HG02943 (cell line): ENCODE measurements around the gene PSEN1.

Experiments
- ATAC-seq: cut with Tn5 transposase; IDR thresholded peaks from one replicate; pipeline ENCODE4 v1.9.1; 2021; ENCODE audit warnings: mild to moderate bottlenecking, low read depth, moderate library complexity; ENCODE audit not compliant: unreplicated experiment

The PSEN1 gene

DNA sequence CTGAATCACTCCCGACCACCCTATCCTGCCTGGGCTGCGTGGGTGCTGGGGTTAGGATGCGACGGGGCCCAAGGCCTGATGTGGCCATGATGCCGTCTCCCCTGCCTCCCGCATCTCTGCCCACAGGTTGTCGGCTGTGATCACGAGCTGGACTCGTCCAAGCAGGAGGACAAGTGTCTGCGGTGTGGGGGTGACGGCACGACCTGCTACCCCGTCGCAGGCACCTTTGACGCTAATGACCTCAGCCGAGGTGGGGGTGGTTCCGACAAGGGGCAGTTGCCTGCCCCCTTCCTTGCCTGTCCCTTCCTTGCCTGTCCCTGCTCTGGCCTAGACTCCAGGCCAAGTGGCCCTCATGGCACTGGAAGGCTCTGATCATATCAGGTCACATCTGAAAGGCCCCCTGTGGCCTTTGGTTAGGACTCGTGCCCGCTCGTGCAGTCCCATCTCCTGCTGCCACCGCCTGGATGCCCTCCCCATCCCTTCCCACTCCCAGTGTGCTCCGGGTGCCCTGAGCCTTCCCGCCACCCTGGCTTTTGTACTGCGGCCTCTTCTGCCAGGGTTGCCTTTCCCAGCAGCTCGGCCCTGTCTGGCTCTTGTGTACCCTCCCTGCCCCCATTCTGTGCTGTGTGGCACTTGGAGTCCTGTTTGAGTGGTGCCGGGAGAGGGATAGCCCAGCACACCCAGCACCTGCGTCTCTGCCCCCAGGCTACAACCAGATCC is 114.6 kb downstream of the PSEN1 start:
- ATAC-seq, result no peak

DNA sequence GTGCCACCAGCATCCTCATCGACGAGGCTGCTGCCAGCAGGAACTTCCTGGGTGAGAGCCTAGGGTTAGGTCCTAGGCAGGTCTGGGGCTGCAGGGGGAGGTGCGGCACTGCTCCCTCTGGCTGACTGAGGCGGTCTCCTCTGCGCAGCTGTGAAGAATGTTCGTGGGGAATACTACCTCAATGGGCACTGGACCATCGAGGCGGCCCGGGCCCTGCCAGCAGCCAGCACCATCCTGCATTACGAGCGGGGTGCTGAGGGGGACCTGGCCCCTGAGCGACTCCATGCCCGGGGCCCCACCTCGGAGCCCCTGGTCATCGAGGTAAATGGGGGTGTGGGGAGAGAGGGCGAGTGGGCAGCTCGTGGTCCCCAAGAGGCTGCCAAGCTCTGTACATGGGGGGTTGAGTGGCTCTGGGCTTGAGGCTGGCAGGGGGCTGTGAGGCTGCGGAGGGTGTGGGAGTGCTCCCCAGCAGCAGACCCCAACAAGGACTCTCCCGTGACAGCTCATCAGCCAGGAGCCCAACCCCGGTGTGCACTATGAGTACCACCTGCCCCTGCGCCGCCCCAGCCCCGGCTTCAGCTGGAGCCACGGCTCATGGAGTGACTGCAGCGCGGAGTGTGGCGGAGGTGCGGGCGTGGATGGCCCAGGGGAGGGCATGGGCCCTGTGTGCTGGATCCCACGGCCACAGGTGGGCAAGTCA is 115.4 kb downstream of the PSEN1 start:
- ATAC-seq, result no peak

DNA sequence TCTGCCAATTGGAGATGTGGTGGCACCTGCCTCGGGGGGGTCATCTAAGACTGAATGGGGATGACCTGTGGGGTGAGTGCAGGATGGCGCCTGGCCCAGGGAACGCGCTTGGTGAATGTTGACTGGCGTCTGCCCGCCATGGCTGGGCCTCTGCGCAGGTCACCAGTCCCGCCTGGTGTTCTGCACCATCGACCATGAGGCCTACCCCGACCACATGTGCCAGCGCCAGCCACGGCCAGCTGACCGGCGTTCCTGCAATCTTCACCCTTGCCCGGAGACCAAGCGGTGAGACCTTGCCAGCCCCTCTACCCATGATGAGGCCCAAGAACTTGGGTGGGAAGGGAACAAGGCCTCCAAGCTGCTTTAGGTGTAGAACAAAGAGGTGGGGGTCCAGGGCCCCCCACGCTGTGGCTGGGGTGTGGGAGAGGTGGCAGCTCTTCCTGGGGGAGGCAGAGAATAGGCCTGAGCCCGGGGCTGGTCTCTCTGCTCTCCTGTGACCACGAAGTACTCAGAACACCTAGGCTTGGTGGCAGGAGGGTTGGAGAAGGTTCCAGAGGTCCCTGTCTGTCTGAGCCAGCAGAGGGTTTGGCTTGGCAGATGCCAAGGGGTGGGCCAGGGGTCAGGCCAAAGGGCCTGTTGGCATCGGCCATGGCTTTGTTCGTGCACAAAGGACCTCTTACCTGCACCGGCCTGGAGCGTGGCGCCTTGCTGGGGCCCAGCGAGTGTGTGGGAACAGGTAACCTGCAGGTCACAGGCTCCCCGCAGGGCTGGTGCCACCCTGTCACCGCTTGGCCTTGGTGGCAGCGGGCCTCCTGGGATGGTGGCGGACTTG is 116.4 kb downstream of the PSEN1 start:
- no peak for ATAC-seq

DNA sequence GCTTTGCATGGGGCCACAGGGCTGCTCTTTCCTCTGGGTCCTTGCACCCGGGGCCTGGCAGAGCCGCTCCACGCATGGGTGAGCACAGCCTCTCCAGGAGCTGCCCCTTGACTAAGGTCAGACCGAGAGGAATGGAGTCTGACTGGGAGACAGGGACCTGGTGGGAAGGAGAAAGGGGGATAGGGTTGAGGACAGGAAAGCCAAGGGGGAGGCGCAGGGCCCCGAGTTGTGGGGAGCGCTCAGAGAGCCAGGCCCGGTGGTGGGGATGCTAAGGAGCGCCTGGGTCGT is 117.0 kb downstream of the PSEN1 start:
- ATAC-seq, result no peak

DNA sequence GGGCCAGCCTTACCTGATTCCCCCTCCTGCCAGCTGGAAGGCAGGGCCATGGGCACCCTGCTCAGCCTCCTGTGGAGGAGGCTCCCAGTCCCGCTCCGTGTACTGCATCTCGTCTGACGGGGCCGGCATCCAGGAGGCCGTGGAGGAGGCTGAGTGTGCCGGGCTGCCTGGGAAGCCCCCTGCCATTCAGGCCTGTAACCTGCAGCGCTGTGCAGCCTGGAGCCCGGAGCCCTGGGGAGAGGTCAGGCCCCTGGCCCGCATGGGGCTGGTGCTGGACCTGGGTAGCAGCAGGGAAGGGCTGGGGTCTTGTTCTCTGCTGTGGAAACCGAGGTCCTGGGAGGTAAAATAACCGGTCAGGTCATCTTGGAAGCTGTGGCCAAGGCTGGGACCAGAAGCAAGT is 117.4 kb downstream of the PSEN1 start:
- ATAC-seq, result no peak

DNA sequence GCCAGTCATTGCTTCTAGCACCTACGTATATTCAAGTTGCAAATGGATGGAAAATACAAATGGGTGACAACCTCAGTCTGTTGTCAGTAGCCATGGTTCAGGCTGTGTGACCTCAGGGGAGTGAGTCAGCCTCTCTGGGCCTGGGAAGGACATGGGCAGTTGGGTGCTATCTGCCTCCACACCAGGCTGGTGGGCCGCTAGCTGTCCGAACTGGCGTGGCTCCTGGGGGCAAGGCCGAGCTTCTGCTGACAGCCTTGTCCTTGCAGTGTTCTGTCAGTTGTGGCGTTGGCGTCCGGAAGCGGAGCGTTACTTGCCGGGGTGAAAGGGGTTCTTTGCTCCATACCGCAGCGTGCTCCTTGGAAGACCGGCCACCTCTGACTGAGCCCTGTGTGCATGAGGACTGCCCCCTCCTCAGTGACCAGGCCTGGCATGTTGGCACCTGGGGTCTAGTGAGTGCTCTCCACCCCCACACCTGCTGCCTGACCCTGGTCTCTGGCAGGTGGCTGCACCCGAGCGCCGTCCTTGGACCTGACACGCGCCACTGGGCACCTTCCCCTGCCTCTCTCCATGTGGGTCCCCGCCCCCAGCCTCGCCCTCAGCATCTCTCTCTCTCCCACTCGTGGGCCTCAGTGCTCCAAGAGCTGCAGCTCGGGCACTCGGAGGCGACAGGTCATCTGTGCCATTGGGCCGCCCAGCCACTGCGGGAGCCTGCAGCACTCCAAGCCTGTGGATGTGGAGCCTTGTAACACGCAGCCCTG is 118.1 kb downstream of the PSEN1 start:
- no peak for ATAC-seq

DNA sequence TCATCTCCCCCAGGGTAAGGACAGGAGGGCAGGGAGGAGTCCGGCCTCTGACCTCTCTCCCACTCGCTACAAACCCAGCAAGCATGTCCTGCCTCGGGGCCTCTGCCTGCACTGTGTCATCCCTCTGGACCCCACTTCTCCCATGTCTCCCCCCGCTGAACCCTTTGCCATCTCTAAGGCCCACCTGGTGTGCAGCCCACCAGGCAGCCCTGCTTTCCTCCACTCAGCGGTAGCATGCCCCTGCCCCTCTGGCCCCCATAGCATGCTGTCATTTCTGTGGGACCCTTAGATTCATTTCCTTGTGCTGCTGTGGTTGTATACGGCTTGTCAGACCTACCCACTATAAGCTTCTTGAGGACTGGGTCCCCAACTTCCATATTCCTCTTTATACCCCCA is 118.7 kb downstream of the PSEN1 start:
- ATAC-seq, result no peak

DNA sequence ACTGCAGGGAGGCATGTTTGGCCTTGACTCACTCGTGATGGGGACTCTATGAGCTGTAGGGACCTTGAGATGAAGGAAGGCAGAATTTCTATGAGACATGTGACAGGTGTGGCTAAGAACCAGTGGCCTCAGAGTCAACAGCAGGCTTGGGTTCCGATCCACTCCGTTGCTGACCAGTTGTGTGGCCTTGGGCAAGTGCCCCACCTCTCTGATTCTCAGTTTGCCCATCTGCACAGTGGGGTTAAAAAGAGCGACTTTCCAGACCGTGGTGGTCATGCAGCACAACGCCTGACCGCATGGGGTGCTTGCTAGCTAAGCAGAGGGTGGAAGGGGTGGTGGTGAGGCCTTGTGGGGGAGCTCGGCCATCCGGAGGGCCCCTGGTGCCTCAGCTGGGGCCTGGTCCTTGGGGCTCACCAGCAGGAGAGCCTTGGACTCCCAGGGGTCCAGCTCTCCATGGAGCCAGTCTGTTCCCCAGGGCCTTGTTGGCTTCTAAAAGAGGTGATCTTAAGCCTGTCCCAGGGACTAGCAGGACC is 119.5 kb downstream of the PSEN1 start:
- ATAC-seq, result no peak

DNA sequence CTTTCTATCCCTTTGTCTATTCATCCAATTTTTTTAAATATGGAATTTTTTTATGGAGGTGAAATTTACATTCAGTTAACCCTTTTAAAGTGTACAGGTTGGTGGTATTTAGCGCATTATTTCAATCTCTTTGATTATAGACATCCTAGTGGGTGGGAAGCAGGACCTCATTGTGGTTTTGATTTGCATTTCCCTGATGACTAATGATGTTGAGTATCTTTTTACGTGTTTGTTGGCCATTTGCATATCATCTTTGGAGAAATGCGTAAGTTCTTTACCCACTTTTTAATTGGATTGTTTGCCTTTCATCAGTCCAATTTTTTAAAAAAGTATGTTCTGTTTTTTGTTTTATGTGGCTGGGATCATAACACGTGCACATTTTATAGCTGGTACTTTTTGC is 121.8 kb downstream of the PSEN1 start:
- ATAC-seq, result no peak

DNA sequence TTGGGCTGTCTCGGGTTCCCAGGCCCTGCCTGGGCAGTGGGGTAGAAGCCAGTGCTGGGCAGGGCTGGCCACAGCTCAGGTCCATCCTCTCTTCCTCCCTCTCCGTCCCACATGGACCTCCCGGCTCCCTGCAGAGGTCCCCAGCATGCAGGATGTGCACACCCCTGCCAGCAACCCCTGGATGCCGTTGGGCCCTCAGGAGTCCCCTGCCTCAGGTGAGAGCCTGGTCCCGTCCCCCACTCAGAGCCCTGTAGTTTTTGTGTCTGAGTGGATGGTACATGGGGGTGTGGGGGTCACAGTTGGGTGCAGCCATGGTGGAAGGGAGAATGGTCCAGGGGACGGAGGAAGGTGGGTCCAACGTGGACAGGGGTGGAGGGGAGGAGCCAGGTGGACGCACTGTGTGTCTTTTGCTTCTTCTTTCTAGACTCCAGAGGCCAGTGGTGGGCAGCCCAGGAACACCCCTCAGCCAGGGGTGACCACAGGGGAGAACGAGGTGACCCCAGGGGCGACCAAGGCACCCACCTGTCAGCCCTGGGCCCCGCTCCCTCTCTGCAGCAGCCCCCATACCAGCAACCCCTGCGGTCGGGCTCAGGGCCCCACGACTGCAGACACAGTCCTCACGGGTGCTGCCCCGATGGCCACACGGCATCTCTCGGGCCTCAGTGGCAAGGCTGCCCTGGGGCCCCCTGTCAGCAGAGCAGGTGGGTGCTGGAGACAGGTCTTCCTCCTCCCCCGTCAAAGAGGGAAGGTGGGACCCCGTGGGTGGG is 122.7 kb downstream of the PSEN1 start:
- ATAC-seq, result no peak

DNA sequence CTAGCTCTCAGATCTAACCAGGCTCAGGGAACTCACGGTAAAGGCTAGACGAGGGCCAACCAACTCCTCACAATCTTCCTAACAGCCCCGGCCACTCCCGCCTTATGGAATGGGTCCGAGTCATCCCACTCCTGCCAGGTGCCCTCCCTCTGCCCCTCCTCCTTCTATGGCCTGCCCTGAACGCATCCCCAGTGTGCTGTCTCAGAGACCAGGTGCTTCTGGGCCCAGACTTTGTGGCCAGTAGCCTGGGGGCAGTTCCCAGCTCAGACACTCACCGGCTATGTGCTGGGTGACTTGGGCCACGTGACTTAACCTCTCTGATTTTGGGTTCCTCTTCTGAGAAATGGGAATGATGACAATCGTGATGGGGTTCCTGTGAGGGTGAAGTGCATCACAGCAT is 123.5 kb downstream of the PSEN1 start:
- ATAC-seq, result no peak

DNA sequence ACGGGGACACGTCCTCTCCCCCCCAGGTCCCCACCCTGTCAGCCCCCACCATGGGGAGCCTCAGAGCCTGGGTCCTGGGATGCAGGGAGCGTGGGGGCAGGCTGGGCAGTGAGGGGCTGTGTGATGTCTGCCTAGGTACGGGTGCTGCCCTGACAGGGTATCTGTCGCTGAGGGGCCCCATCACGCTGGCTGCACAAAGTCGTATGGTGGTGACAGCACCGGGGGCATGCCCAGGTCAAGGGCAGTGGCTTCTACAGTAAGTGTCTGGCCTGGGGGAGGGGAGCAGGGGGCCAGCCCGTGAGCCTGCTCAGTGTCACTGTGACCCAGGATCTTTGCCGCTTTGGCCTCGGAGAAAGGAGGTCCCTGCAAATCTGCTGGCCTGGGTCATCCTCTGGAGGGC is 124.3 kb downstream of the PSEN1 start:
- no peak for ATAC-seq

DNA sequence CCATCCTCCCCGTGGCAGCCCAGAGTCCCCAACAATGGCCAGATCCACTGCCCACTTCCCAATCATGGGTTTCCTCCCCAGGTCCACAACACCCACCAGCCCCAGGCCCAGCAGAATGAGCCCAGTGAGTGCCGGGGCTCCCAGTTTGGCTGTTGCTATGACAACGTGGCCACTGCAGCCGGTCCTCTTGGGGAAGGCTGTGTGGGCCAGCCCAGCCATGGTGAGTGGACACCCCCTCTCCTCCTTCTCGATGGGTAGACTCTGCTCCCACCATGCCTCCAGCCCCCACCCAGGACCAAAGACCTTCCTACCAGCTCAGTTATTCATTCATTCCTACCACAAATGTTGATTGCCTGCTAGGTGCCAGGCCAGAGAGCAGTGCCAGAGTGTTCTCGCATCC is 124.8 kb downstream of the PSEN1 start:
- no peak for ATAC-seq

DNA sequence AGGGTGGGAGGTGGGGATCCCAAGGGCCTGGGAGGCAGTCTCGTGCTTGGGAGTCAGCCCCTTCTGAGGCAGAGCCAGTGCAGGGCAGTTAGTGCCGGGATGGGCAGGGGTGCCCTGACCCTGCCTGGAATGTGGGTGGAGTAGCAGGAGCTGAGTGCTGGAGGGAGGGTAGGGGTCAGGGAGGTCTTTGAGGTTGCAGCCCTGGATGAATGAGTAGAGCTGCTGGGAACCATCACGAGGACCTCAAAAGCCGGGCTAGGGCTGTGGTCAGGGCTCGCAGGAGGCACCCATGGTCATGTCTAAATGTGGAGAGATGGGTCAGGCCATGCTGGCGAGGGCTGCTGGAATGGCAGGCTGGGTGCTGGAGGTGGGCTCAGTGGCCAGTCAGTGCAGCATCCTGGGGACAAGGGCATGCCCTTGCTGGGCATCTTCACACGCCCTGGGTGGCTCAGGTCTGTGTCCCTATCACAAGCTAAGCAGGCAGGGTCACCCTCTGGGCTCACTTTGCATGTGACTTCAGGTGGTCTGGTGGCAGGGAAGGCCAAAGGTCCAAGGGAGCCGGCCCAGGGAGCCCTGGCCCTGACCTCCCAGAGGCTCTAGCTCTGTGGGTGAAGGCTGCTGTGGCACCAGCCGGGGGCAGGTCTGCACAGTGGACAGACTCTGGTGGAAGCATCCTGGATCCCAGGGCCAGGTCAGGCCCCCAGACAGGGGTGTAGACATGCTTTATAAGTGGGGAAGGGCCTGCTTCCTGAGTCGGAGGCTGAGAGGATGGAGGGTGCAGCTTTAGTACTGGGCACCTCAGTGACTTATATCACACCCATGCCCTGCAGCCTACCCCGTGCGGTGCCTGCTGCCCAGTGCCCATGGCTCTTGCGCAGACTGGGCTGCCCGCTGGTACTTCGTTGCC is 125.5 kb downstream of the PSEN1 start:
- ATAC-seq, result no peak

DNA sequence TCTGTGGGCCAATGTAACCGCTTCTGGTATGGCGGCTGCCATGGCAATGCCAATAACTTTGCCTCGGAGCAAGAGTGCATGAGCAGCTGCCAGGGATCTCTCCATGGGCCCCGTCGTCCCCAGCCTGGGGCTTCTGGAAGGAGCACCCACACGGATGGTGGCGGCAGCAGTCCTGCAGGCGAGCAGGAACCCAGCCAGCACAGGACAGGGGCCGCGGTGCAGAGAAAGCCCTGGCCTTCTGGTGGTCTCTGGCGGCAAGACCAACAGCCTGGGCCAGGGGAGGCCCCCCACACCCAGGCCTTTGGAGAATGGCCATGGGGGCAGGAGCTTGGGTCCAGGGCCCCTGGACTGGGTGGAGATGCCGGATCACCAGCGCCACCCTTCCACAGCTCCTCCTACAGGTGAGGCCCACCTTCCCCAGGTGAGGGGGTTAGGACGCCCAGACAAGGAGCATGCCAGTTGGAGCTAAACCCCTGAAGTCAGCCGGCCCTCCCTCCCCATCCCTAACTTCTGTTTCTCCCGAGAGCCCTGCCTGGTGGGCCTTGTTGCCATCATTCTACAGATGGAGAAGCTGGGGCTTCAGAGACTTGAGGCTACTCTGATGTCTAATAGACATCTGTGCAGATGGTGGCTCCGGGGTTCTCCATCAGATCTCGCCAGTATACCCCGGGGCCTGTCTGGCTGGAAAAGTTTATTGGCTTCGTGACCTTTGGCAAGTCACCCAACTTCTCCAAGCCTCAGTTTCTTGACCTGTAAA is 126.3 kb downstream of the PSEN1 start:
- ATAC-seq, result no peak

DNA sequence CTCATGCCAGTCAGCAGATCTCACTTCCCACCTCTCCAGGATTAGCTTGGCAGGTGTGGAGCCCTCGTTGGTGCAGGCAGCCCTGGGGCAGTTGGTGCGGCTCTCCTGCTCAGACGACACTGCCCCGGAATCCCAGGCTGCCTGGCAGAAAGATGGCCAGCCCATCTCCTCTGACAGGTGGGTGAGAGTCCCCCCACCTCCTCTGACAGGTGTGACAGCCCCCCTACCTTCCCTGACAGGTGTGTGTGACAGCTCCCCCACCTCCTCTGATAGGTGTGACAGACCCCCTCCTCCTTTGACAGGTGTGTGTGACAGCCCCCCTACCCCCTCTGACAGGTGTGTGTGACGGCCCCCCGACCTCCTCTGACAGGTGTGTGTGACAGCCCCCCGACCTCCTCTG is 127.3 kb downstream of the PSEN1 start:
- no peak for ATAC-seq

DNA sequence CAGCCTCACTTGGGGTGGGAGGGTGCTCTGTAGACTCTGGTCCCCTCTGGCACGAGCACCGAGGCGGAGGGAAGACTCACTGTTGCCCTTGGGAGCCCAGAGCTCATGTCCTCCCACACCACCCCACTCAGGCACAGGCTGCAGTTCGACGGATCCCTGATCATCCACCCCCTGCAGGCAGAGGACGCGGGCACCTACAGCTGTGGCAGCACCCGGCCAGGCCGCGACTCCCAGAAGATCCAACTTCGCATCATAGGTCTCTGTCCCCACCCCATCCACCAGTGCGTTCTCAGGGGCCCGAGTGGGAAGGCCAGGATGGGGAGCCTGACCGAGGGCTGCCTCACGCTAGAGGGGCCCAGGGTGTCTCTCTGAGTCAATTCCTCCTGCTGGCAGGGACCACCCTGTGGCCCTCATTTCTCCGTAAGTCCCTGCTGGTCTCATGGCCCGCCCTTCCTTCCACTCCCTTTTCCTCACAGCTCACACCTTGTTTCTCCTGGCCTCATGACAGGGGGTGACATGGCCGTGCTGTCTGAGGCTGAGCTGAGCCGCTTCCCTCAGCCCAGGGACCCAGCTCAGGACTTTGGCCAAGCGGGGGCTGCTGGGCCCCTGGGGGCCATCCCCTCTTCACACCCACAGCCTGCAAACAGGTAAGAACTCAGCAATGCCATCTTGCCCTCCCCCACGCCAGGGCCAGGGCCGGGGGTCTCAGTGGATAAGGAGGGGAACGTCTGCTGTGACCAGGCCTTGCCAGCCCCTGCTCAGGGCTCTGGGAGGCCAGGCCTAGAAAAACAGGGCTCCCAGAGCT is 128.0 kb downstream of the PSEN1 start:
- no peak for ATAC-seq
